Measurements from ENCODE around the gene SMAD3. TPM values are rescaled to one million over a fixed set of nuclear protein-coding genes. Genes with fewer than 3 reads are reported as not detected.
"Not testable (repeated sequence)": the region's sequence is repeated elsewhere in the genome, so short reads cannot be mapped to it uniquely, and the experiment has no call there.

SMAD3 gene
- total RNA-seq: 10 to 100 TPM; 74.1 to 75.9 TPM

GRCh38 chr15:67065531-67066005 lies at the start of gene SMAD3:
Gene SMAD3 (plus strand): TSS chr15:67065602. CDS start chr15:67066155, 553 bp downstream.
- ATAC-seq (ENCODE audit: low read depth) (peak; percentile 56), DNase-seq (peak; percentile 79)
- Mint-ChIP-seq H3K9me3 (no peaks in the 10 kb centered on the region), H3K4me1 (peaks cover 31% of the 10 kb centered on the region), H3K27ac (peak within 1 kb of the TSS; percentile 89), H3K36me3 (peaks cover 5% of the 10 kb centered on the region), H3K27me3 (peaks cover 22% of the 10 kb centered on the region), H3K4me3 (peak within 1 kb of the TSS; percentile 97)
- POLR2A ChIA-PET: interaction anchor here (0.7 to 4.8 kb wide), 12 partner anchors 10 to 174 kb away, joined by 3 to 36 read pairs (median 4); no protein-coding TSS in a partner anchor

DNA sequence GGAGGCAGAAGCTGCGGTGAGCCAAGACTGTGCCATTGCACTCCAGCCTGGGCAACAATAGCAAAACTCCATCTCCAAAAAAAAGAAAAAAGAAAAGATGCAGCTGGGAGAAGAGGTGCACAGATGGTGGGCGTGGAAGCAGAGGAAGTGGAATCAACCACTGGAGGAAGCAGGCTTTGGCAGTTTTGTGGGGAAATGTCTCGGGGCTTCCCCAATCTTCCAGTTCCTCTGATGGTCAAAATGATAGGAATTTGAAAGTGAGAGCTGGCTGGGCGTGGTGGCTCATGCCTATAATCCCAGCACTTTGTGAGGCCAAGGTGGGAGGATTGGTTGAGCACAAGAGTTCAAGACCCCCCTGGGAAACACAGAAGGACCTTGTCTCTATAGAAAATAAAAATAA lies 48.1 kb upstream of the SMAD3 start:
- no peak for ATAC-seq (ENCODE audit: low read depth)
- Mint-ChIP-seq H3K36me3 (no peaks in the 10 kb centered on the region), H3K4me1 (peaks cover 7% of the 10 kb centered on the region), H3K27me3 (peaks cover 6% of the 10 kb centered on the region), H3K27ac (no peak overlapping the region), H3K4me3 (no peak overlapping the region), H3K9me3 (no peaks in the 10 kb centered on the region)
- DNase-seq: no peak
- POLR2A ChIA-PET: no interaction called here

DNA sequence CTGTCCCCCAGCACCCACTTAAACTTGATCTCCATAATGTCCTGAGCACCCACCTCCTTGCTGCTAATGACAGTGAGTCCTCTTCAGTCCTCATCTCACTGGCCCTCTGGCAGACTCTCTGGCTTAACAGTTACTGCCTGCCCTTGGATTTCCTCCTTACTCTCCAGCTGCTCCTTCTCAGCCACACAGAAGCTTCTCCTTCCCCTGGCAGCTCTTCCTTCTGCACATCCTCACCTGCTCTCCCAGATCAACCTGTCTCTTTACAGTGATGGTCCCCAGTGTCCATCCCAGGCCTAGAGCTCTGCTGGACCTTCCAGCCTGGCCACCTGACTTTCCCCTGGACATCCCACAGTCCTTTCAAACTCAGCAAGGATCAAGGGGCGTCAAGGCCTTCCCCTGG lies 47.4 kb upstream of the SMAD3 start:
- POLR2A ChIA-PET: interaction anchor here (0.6 kb wide), 1 partner anchor 170 kb away, joined by 4 read pairs; no protein-coding TSS in a partner anchor
- Mint-ChIP-seq H3K27ac (peak overlapping the region; percentile 10), H3K27me3 (peaks cover 6% of the 10 kb centered on the region), H3K4me3 (no peak overlapping the region), H3K36me3 (no peaks in the 10 kb centered on the region), H3K4me1 (peaks cover 7% of the 10 kb centered on the region), H3K9me3 (no peaks in the 10 kb centered on the region)
- ATAC-seq (ENCODE audit: low read depth) (no peak), DNase-seq (no peak)

DNA sequence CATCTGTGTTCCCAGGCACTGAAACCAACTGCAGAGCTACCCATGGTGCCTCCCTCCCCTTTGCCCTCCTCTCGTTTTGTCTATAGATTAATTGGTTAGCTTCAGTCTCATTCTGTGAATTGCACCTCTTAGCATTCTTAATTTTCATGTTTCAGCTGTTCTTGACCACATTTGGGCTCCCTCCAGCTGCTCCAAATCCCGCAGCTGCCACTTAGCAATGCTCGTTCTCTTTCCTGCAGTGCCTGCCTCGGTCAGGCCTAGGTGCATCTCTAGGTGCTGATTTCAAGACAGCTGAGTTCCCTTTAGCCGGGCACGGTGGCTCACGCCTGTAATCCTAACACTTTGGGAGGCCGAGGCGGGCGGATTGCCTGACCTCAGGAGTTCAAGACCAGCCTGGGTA lies 47.0 kb upstream of the SMAD3 start:
- Mint-ChIP-seq H3K27me3 (peaks cover 6% of the 10 kb centered on the region), H3K36me3 (no peaks in the 10 kb centered on the region), H3K9me3 (no peaks in the 10 kb centered on the region), H3K4me3 (no peak overlapping the region), H3K27ac (no peak overlapping the region), H3K4me1 (peaks cover 7% of the 10 kb centered on the region)
- ATAC-seq (ENCODE audit: low read depth): no peak
- POLR2A ChIA-PET: interaction anchor here (0.6 kb wide), 1 partner anchor 170 kb away, joined by 4 read pairs; no protein-coding TSS in a partner anchor
- DNase-seq: no peak

DNA sequence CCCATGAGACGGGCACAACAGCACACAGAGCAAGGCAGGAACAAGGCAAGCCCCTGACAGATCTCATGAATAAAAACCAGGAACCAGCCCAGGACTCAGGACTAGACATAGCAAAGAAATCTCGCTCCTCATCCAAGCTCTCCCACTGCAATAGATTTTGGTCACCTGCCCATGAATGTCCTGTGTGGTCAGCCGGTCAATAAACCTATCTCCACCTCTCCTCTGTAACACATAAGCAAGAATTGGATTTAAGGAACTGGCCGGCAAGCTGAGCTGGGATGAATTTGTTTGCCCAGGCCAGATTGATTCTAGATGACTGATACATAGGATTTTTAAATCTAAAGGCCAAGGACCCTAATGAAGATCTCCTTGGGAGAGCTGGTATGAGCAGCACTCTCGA lies 46.3 kb upstream of the SMAD3 start:
- no peak overlapping the region for H3K4me3 Mint-ChIP-seq
- no peaks in the 10 kb centered on the region for H3K9me3 Mint-ChIP-seq
- no peak for ATAC-seq (ENCODE audit: low read depth)
- H3K36me3 Mint-ChIP-seq: no peaks in the 10 kb centered on the region
- no peak overlapping the region for H3K27ac Mint-ChIP-seq
- H3K27me3 Mint-ChIP-seq: peaks cover 6% of the 10 kb centered on the region
- POLR2A ChIA-PET: no interaction called here
- no peak for DNase-seq
- peaks cover 7% of the 10 kb centered on the region for H3K4me1 Mint-ChIP-seq

GRCh38 chr15:67019884-67020520 lies 45.4 kb upstream of the SMAD3 start:
- Mint-ChIP-seq H3K9me3 (no peaks in the 10 kb centered on the region), H3K4me3 (no peak overlapping the region), H3K36me3 (no peaks in the 10 kb centered on the region), H3K27ac (no peak overlapping the region), H3K27me3 (peaks cover 4% of the 10 kb centered on the region), H3K4me1 (peaks cover 10% of the 10 kb centered on the region)
- POLR2A ChIA-PET: interaction anchor here (0.6 kb wide), 1 partner anchor 80 kb away, joined by 5 read pairs; no protein-coding TSS in a partner anchor
- ATAC-seq (ENCODE audit: low read depth): no peak
- no peak for DNase-seq

GRCh38 chr15:67020668-67021067 lies 44.7 kb upstream of the SMAD3 start:
- DNase-seq; H3K4me3 Mint-ChIP-seq; H3K27ac Mint-ChIP-seq; H3K27me3 Mint-ChIP-seq; H3K36me3 Mint-ChIP-seq; H3K9me3 Mint-ChIP-seq; ATAC-seq (ENCODE audit: low read depth): not testable (repeated sequence)
- POLR2A ChIA-PET: interaction anchor here (0.6 kb wide), 1 partner anchor 79 kb away, joined by 5 read pairs; no protein-coding TSS in a partner anchor
- peaks cover 14% of the 10 kb centered on the region for H3K4me1 Mint-ChIP-seq

- Mint-ChIP-seq H3K4me1 (peaks cover 16% of the 10 kb centered on the region), H3K27me3 (no peaks in the 10 kb centered on the region), H3K36me3 (no peaks in the 10 kb centered on the region), H3K27ac (no peak overlapping the region), H3K4me3 (no peak overlapping the region), H3K9me3 (no peaks in the 10 kb centered on the region)
- DNase-seq (no peak), ATAC-seq (ENCODE audit: low read depth) (no peak)
- POLR2A ChIA-PET: no interaction called here
Measured at GRCh38 chr15:67021455-67021854, 43.9 kb upstream of the SMAD3 start.

GRCh38 chr15:67022587-67023105 lies 42.8 kb upstream of the SMAD3 start:
- Mint-ChIP-seq H3K27me3 (no peaks in the 10 kb centered on the region), H3K36me3 (no peaks in the 10 kb centered on the region), H3K27ac (no peak overlapping the region), H3K9me3 (no peaks in the 10 kb centered on the region), H3K4me1 (peaks cover 14% of the 10 kb centered on the region), H3K4me3 (no peak overlapping the region)
- ATAC-seq (ENCODE audit: low read depth): no peak
- no peak for DNase-seq
- POLR2A ChIA-PET: no interaction called here

DNA sequence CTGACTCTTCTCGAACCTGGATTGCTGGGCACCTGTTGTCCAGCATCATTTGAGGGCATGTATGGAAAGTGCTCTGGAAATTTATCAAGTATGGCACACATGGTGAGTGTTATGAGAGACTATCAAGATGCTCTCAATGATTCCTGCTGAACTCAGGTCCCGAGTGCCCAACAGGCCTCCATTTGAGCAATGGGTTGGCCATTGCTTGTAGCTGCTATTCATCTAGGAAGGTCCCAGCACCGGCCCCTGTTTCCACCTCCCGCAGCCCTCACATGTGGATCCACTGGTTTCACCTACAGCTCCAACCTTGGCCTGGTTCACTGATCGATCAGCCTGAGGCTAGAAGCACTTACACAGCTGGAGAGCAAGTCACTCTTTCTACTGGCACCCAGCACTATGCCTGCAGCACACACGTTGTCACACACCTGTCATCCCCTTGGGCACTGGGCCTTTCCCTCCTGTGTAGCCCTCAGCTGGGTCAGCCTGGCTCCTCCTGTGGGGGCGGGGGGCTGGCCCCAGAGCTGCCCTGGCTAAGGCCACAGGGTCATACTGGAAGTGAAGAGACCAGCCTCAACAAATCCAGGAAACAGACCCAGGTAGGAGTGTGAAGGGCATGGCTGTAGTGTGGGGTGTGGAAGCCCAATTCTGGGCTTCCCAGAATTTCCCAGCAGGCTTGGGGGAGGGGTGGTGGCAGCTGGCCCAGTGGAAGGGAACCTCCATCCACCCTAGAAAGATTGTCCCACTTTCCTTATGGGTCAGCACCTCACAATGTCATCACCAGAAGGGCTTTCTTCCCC lies 41.7 kb upstream of the SMAD3 start:
- no peak for ATAC-seq (ENCODE audit: low read depth)
- no peaks in the 10 kb centered on the region for H3K36me3 Mint-ChIP-seq
- no peaks in the 10 kb centered on the region for H3K27me3 Mint-ChIP-seq
- POLR2A ChIA-PET: no interaction called here
- no peak overlapping the region for H3K4me3 Mint-ChIP-seq
- H3K4me1 Mint-ChIP-seq: peaks cover 11% of the 10 kb centered on the region
- DNase-seq: no peak
- no peaks in the 10 kb centered on the region for H3K9me3 Mint-ChIP-seq
- H3K27ac Mint-ChIP-seq: no peak overlapping the region

DNA sequence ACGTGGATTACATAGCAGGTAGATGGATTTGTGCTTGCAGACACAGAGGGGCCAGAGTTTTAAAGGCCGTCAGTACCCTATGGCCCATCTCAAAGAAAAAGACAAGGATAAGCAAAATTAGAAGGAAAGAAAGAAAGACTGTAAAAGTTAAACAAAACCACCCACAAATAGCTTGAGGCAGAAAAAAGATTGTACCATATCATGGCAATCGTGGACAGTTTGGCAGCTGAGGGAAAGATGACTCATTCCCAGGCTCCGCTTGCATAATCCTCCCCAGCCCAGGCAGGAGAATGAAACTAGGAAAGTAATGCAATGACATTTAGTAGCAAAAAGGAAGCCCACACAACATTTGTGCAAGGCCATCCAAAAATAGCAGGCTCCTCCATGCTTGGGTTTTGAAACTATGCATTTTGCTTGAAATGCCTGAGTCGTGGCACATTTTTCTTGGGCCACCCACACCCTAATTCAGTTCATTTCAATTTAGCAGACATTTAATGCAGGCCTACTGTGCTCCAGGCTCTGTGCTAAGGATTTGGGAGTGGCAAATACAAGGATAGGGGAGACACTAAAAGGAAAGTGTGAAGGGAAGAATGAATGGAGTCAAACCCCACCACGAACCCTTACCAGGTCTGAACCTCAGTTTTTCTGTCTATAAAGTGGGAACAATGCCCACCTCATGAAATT lies 40.9 kb upstream of the SMAD3 start:
- ATAC-seq (ENCODE audit: low read depth): no peak
- no peak overlapping the region for H3K4me3 Mint-ChIP-seq
- POLR2A ChIA-PET: no interaction called here
- no peak for DNase-seq
- no peaks in the 10 kb centered on the region for H3K9me3 Mint-ChIP-seq
- no peaks in the 10 kb centered on the region for H3K27me3 Mint-ChIP-seq
- H3K27ac Mint-ChIP-seq: no peak overlapping the region
- no peaks in the 10 kb centered on the region for H3K36me3 Mint-ChIP-seq
- H3K4me1 Mint-ChIP-seq: peaks cover 11% of the 10 kb centered on the region

- Mint-ChIP-seq H3K9me3 (no peaks in the 10 kb centered on the region), H3K36me3 (no peaks in the 10 kb centered on the region), H3K27ac (no peak overlapping the region), H3K4me3 (no peak overlapping the region), H3K27me3 (no peaks in the 10 kb centered on the region), H3K4me1 (peaks cover 11% of the 10 kb centered on the region)
- POLR2A ChIA-PET: no interaction called here
- no peak for DNase-seq
- ATAC-seq (ENCODE audit: low read depth): no peak
Measured at GRCh38 chr15:67024998-67025368, 40.4 kb upstream of the SMAD3 start.
